ENCODE data around the gene RNF144A. TPM values are rescaled to one million over a fixed set of nuclear protein-coding genes. Genes with fewer than 3 reads are reported as not detected.

RNF144A gene
- total RNA-seq, 1 experiment from 2014 or later, result 13.6 TPM

- Histone ChIP-seq H3K4me1 (ENCODE audit: insufficient read depth, low read length, poor library complexity, severe bottlenecking) (no peaks in the 10 kb centered on the region), H3K4me3 (ENCODE audit: low read depth, low read length, poor library complexity, severe bottlenecking) (no peak overlapping the region), H3K36me3 (ENCODE audit: insufficient read depth, low read length, poor library complexity, severe bottlenecking) (no peaks in the 10 kb centered on the region), H3K9me3 (ENCODE audit: low read depth, low read length, poor library complexity, severe bottlenecking) (no peaks in the 10 kb centered on the region), H3K27me3 (replicated peaks; ENCODE audit: insufficient read depth, low read depth, low read length, poor library complexity) (no peaks in the 10 kb centered on the region), H3K27ac (ENCODE audit: low read depth, low read length, poor library complexity, severe bottlenecking) (no peak overlapping the region)
- POLR2A ChIA-PET (ENCODE audit: low non-redundant PET), result no interaction called here
- intact Hi-C loops (cut with micrococcal nuclease; ENCODE audit: unreplicated experiment), result no loop called here
- CTCF ChIA-PET, result no interaction called here
- no TSS peak for BruUV-seq (replicated peaks)
- TF ChIP-seq CTCF (conservative IDR thresholded peaks at IDR 0.05; ENCODE audit: low read depth, low read length) (no peak), EZH2 (IDR thresholded peaks at IDR 0.05; ENCODE audit: borderline replicate concordance, low read depth, low read length, poor library complexity, severe bottlenecking) (no peak)
- DNase-seq (ENCODE audit: low spot score), result no peak
Measured at GRCh38 chr2:6963727-6964126, 46.5 kb downstream of the RNF144A start.

GRCh38 chr2:6965071-6965795 lies 48.0 kb downstream of the RNF144A start:
- Histone ChIP-seq H3K27ac (ENCODE audit: low read depth, low read length, poor library complexity, severe bottlenecking) (no peak overlapping the region), H3K27me3 (replicated peaks; ENCODE audit: insufficient read depth, low read depth, low read length, poor library complexity) (no peaks in the 10 kb centered on the region), H3K36me3 (ENCODE audit: insufficient read depth, low read length, poor library complexity, severe bottlenecking) (no peaks in the 10 kb centered on the region), H3K4me3 (ENCODE audit: low read depth, low read length, poor library complexity, severe bottlenecking) (no peak overlapping the region), H3K4me1 (ENCODE audit: insufficient read depth, low read length, poor library complexity, severe bottlenecking) (no peaks in the 10 kb centered on the region), H3K9me3 (ENCODE audit: low read depth, low read length, poor library complexity, severe bottlenecking) (no peaks in the 10 kb centered on the region)
- BruUV-seq (replicated peaks), result no TSS peak
- TF ChIP-seq EZH2 (IDR thresholded peaks at IDR 0.05; ENCODE audit: borderline replicate concordance, low read depth, low read length, poor library complexity, severe bottlenecking) (no peak), CTCF (conservative IDR thresholded peaks at IDR 0.05; ENCODE audit: low read depth, low read length) (no peak)
- ChIA-PET POLR2A (ENCODE audit: low non-redundant PET) (no interaction called here), CTCF (no interaction called here)
- intact Hi-C loops (cut with micrococcal nuclease; ENCODE audit: unreplicated experiment), result no loop called here
- DNase-seq (ENCODE audit: low spot score), result no peak

- H3K9me3 ChIP-seq (ENCODE audit: low read depth, low read length, poor library complexity, severe bottlenecking), result no peaks in the 10 kb centered on the region
- H3K4me3 ChIP-seq (ENCODE audit: low read depth, low read length, poor library complexity, severe bottlenecking), result no peak overlapping the region
- BruUV-seq (replicated peaks), result no TSS peak
- no peak for TF ChIP-seq EZH2 (IDR thresholded peaks at IDR 0.05; ENCODE audit: borderline replicate concordance, low read depth, low read length, poor library complexity, severe bottlenecking)
- no peak for TF ChIP-seq CTCF (conservative IDR thresholded peaks at IDR 0.05; ENCODE audit: low read depth, low read length)
- intact Hi-C loops (cut with micrococcal nuclease; ENCODE audit: unreplicated experiment), result no loop called here
- no peaks in the 10 kb centered on the region for H3K36me3 ChIP-seq (ENCODE audit: insufficient read depth, low read length, poor library complexity, severe bottlenecking)
- H3K27me3 ChIP-seq (replicated peaks; ENCODE audit: insufficient read depth, low read depth, low read length, poor library complexity), result no peaks in the 10 kb centered on the region
- no peaks in the 10 kb centered on the region for H3K4me1 ChIP-seq (ENCODE audit: insufficient read depth, low read length, poor library complexity, severe bottlenecking)
- ChIA-PET CTCF (no interaction called here), POLR2A (ENCODE audit: low non-redundant PET) (no interaction called here)
- H3K27ac ChIP-seq (ENCODE audit: low read depth, low read length, poor library complexity, severe bottlenecking), result no peak overlapping the region
- DNase-seq (ENCODE audit: low spot score), result no peak
Measured at GRCh38 chr2:6966446-6966940, 49.3 kb downstream of the RNF144A start.

All from A673 (cell line).